Epidermal melanocyte (primary cell): ENCODE measurements around the gene THBD.

Source experiments
- DNase-seq: peaks from one replicate; pipeline ENCODE4 v3.0.0; 2011; ENCODE audit warnings: low spot score; ENCODE audit not compliant: insufficient read length

The THBD gene

GRCh38 chr20:23049201-23050075 lies at the start of gene THBD:
TSS of gene THBD (minus strand) at chr20:23049672. CDS start at chr20:23049504, 168 bp downstream.
- DNase-seq, result no peak

GRCh38 chr20:23097636-23098580 lies 48.4 kb upstream of the THBD start:
- no peak for DNase-seq

- DNase-seq, result no peak
Observed at GRCh38 chr20:23096986-23097520, 47.6 kb upstream of the THBD start.

- DNase-seq, result no peak
Observed at GRCh38 chr20:23096097-23096496, 46.6 kb upstream of the THBD start.

GRCh38 chr20:23095499-23095898 lies 46.0 kb upstream of the THBD start:
- no peak for DNase-seq

GRCh38 chr20:23094927-23095326 lies 45.5 kb upstream of the THBD start:
- no peak for DNase-seq

GRCh38 chr20:23094213-23094896 lies 44.9 kb upstream of the THBD start:
- no peak for DNase-seq

GRCh38 chr20:23093613-23094012 lies 44.1 kb upstream of the THBD start:
- no peak for DNase-seq

- no peak for DNase-seq
Observed at GRCh38 chr20:23092861-23093495, 43.5 kb upstream of the THBD start.

- DNase-seq, result no peak
Observed at GRCh38 chr20:23092384-23092756, 42.9 kb upstream of the THBD start.

GRCh38 chr20:23091721-23092383 lies 42.4 kb upstream of the THBD start:
- no peak for DNase-seq

- no peak for DNase-seq
Observed at GRCh38 chr20:23090878-23091277, 41.4 kb upstream of the THBD start.

- no peak for DNase-seq
Observed at GRCh38 chr20:23090147-23090546, 40.7 kb upstream of the THBD start.

- no peak for DNase-seq
Observed at GRCh38 chr20:23088866-23089265, 39.4 kb upstream of the THBD start.

- DNase-seq, result no peak
Observed at GRCh38 chr20:23087587-23088251, 38.2 kb upstream of the THBD start.

- DNase-seq, result no peak
Observed at GRCh38 chr20:23086931-23087411, 37.5 kb upstream of the THBD start.

- no peak for DNase-seq
Observed at GRCh38 chr20:23086056-23086566, 36.6 kb upstream of the THBD start, which contains the start of gene CD93. TSS of gene CD93 (minus strand) at chr20:23086324. CDS start at chr20:23086192, 132 bp downstream.

GRCh38 chr20:23085436-23086055 lies 36.1 kb upstream of the THBD start:
- no peak for DNase-seq

GRCh38 chr20:23084845-23085365 lies 35.4 kb upstream of the THBD start:
- DNase-seq, result no peak
